ENCODE results near the gene ERCC2.

Gene ERCC2

GRCh38 chr19:45352914-45353796 lies 17.2 kb downstream of the ERCC2 start:
- Histone ChIP-seq H3K9me3 (ENCODE audit: control insufficient read depth, insufficient read depth, low read depth, low read length) (no peaks in the 10 kb centered on the region), H3K4me3 (ENCODE audit: low read depth, low read length) (no peak overlapping the region), H3K36me3 (ENCODE audit: control insufficient read depth, insufficient read depth, low read length) (peaks cover 87% of the 10 kb centered on the region), H3K27me3 (ENCODE audit: control insufficient read depth, insufficient read depth, low read length) (no peaks in the 10 kb centered on the region), H3K9ac (ENCODE audit: low read length) (no peak overlapping the region), H3K27ac (ENCODE audit: low read depth, low read length) (no peak overlapping the region), H3K4me1 (ENCODE audit: control insufficient read depth, insufficient read depth, low read length) (no peaks in the 10 kb centered on the region)

GRCh38 chr19:45352471-45352870 lies 17.9 kb downstream of the ERCC2 start:
- Histone ChIP-seq H3K4me1 (ENCODE audit: control insufficient read depth, insufficient read depth, low read length) (no peaks in the 10 kb centered on the region), H3K9ac (ENCODE audit: low read length) (no peak overlapping the region), H3K36me3 (ENCODE audit: control insufficient read depth, insufficient read depth, low read length) (peaks cover 81% of the 10 kb centered on the region), H3K4me3 (ENCODE audit: low read depth, low read length) (no peak overlapping the region), H3K9me3 (ENCODE audit: control insufficient read depth, insufficient read depth, low read depth, low read length) (no peaks in the 10 kb centered on the region), H3K27me3 (ENCODE audit: control insufficient read depth, insufficient read depth, low read length) (no peaks in the 10 kb centered on the region), H3K27ac (ENCODE audit: low read depth, low read length) (no peak overlapping the region)

GRCh38 chr19:45352062-45352461 lies 18.3 kb downstream of the ERCC2 start:
- no peak overlapping the region for H3K9ac ChIP-seq (ENCODE audit: low read length)
- H3K27ac ChIP-seq (ENCODE audit: low read depth, low read length): no peak overlapping the region
- no peaks in the 10 kb centered on the region for H3K27me3 ChIP-seq (ENCODE audit: control insufficient read depth, insufficient read depth, low read length)
- H3K36me3 ChIP-seq (ENCODE audit: control insufficient read depth, insufficient read depth, low read length): peaks cover 76% of the 10 kb centered on the region
- H3K9me3 ChIP-seq (ENCODE audit: control insufficient read depth, insufficient read depth, low read depth, low read length): no peaks in the 10 kb centered on the region
- H3K4me3 ChIP-seq (ENCODE audit: low read depth, low read length): no peak overlapping the region
- no peaks in the 10 kb centered on the region for H3K4me1 ChIP-seq (ENCODE audit: control insufficient read depth, insufficient read depth, low read length)

- H3K27me3 ChIP-seq (ENCODE audit: control insufficient read depth, insufficient read depth, low read length): no peaks in the 10 kb centered on the region
- no peak overlapping the region for H3K27ac ChIP-seq (ENCODE audit: low read depth, low read length)
- H3K4me1 ChIP-seq (ENCODE audit: control insufficient read depth, insufficient read depth, low read length): no peaks in the 10 kb centered on the region
- H3K9me3 ChIP-seq (ENCODE audit: control insufficient read depth, insufficient read depth, low read depth, low read length): no peaks in the 10 kb centered on the region
- peaks cover 71% of the 10 kb centered on the region for H3K36me3 ChIP-seq (ENCODE audit: control insufficient read depth, insufficient read depth, low read length)
- H3K9ac ChIP-seq (ENCODE audit: low read length): no peak overlapping the region
- H3K4me3 ChIP-seq (ENCODE audit: low read depth, low read length): no peak overlapping the region
Observed at GRCh38 chr19:45351401-45351952, 18.9 kb downstream of the ERCC2 start.

GRCh38 chr19:45350477-45351058 lies 19.8 kb downstream of the ERCC2 start:
- Histone ChIP-seq H3K27me3 (ENCODE audit: control insufficient read depth, insufficient read depth, low read length) (no peaks in the 10 kb centered on the region), H3K4me3 (ENCODE audit: low read depth, low read length) (no peak overlapping the region), H3K27ac (ENCODE audit: low read depth, low read length) (no peak overlapping the region), H3K9ac (ENCODE audit: low read length) (no peak overlapping the region), H3K9me3 (ENCODE audit: control insufficient read depth, insufficient read depth, low read depth, low read length) (no peaks in the 10 kb centered on the region), H3K4me1 (ENCODE audit: control insufficient read depth, insufficient read depth, low read length) (0 out of 2 replicates have a peak, but pooled peaks cover 3% of the 10 kb centered on the region), H3K36me3 (ENCODE audit: control insufficient read depth, insufficient read depth, low read length) (peaks cover 62% of the 10 kb centered on the region)

- 0 out of 2 replicates have a peak, but pooled peaks cover 3% of the 10 kb centered on the region for H3K4me1 ChIP-seq (ENCODE audit: control insufficient read depth, insufficient read depth, low read length)
- H3K27me3 ChIP-seq (ENCODE audit: control insufficient read depth, insufficient read depth, low read length): no peaks in the 10 kb centered on the region
- no peak overlapping the region for H3K4me3 ChIP-seq (ENCODE audit: low read depth, low read length)
- no peak overlapping the region for H3K9ac ChIP-seq (ENCODE audit: low read length)
- H3K27ac ChIP-seq (ENCODE audit: low read depth, low read length): no peak overlapping the region
- H3K9me3 ChIP-seq (ENCODE audit: control insufficient read depth, insufficient read depth, low read depth, low read length): no peaks in the 10 kb centered on the region
- peaks cover 52% of the 10 kb centered on the region for H3K36me3 ChIP-seq (ENCODE audit: control insufficient read depth, insufficient read depth, low read length)
Observed at GRCh38 chr19:45349430-45349941, 20.9 kb downstream of the ERCC2 start.

GRCh38 chr19:45349126-45349415 lies 21.3 kb downstream of the ERCC2 start:
- no peaks in the 10 kb centered on the region for H3K27me3 ChIP-seq (ENCODE audit: control insufficient read depth, insufficient read depth, low read length)
- no peak overlapping the region for H3K4me3 ChIP-seq (ENCODE audit: low read depth, low read length)
- no peak overlapping the region for H3K27ac ChIP-seq (ENCODE audit: low read depth, low read length)
- no peaks in the 10 kb centered on the region for H3K9me3 ChIP-seq (ENCODE audit: control insufficient read depth, insufficient read depth, low read depth, low read length)
- peaks cover 48% of the 10 kb centered on the region for H3K36me3 ChIP-seq (ENCODE audit: control insufficient read depth, insufficient read depth, low read length)
- H3K4me1 ChIP-seq (ENCODE audit: control insufficient read depth, insufficient read depth, low read length): 0 out of 2 replicates have a peak, but pooled peaks cover 3% of the 10 kb centered on the region
- H3K9ac ChIP-seq (ENCODE audit: low read length): no peak overlapping the region

GRCh38 chr19:45348367-45349125 lies 21.8 kb downstream of the ERCC2 start:
- Histone ChIP-seq H3K4me1 (ENCODE audit: control insufficient read depth, insufficient read depth, low read length) (0 out of 2 replicates have a peak, but pooled peaks cover 3% of the 10 kb centered on the region), H3K36me3 (ENCODE audit: control insufficient read depth, insufficient read depth, low read length) (peaks cover 43% of the 10 kb centered on the region), H3K9me3 (ENCODE audit: control insufficient read depth, insufficient read depth, low read depth, low read length) (no peaks in the 10 kb centered on the region), H3K4me3 (ENCODE audit: low read depth, low read length) (no peak overlapping the region), H3K9ac (ENCODE audit: low read length) (no peak overlapping the region), H3K27ac (ENCODE audit: low read depth, low read length) (no peak overlapping the region), H3K27me3 (ENCODE audit: control insufficient read depth, insufficient read depth, low read length) (no peaks in the 10 kb centered on the region)

GRCh38 chr19:45347570-45348366 lies 22.6 kb downstream of the ERCC2 start:
- no peak overlapping the region for H3K4me3 ChIP-seq (ENCODE audit: low read depth, low read length)
- peaks cover 35% of the 10 kb centered on the region for H3K36me3 ChIP-seq (ENCODE audit: control insufficient read depth, insufficient read depth, low read length)
- H3K27ac ChIP-seq (ENCODE audit: low read depth, low read length): no peak overlapping the region
- 0 out of 2 replicates have a peak, but pooled peaks cover 3% of the 10 kb centered on the region for H3K4me1 ChIP-seq (ENCODE audit: control insufficient read depth, insufficient read depth, low read length)
- H3K27me3 ChIP-seq (ENCODE audit: control insufficient read depth, insufficient read depth, low read length): peaks cover 4% of the 10 kb centered on the region
- H3K9me3 ChIP-seq (ENCODE audit: control insufficient read depth, insufficient read depth, low read depth, low read length): no peaks in the 10 kb centered on the region
- H3K9ac ChIP-seq (ENCODE audit: low read length): no peak overlapping the region

- peaks cover 22% of the 10 kb centered on the region for H3K36me3 ChIP-seq (ENCODE audit: control insufficient read depth, insufficient read depth, low read length)
- no peak overlapping the region for H3K4me3 ChIP-seq (ENCODE audit: low read depth, low read length)
- H3K9me3 ChIP-seq (ENCODE audit: control insufficient read depth, insufficient read depth, low read depth, low read length): no peaks in the 10 kb centered on the region
- H3K27ac ChIP-seq (ENCODE audit: low read depth, low read length): no peak overlapping the region
- H3K4me1 ChIP-seq (ENCODE audit: control insufficient read depth, insufficient read depth, low read length): 0 out of 2 replicates have a peak, but pooled peaks cover 3% of the 10 kb centered on the region
- H3K9ac ChIP-seq (ENCODE audit: low read length): no peak overlapping the region
- peaks cover 14% of the 10 kb centered on the region for H3K27me3 ChIP-seq (ENCODE audit: control insufficient read depth, insufficient read depth, low read length)
Observed at GRCh38 chr19:45346449-45346848, 23.9 kb downstream of the ERCC2 start.

All from HUES6 (cell line).